GM21515 (cell line): Measurements from ENCODE around the gene FRK.
"Not testable (repeated sequence)": the region's sequence is repeated elsewhere in the genome, so short reads cannot be mapped to it uniquely, and the experiment has no call there.

Experiments used
- ATAC-seq: cut with Tn5 transposase; IDR thresholded peaks from one replicate; pipeline ENCODE4 v1.9.1; 2021; ENCODE audit not compliant: unreplicated experiment

The FRK gene

DNA sequence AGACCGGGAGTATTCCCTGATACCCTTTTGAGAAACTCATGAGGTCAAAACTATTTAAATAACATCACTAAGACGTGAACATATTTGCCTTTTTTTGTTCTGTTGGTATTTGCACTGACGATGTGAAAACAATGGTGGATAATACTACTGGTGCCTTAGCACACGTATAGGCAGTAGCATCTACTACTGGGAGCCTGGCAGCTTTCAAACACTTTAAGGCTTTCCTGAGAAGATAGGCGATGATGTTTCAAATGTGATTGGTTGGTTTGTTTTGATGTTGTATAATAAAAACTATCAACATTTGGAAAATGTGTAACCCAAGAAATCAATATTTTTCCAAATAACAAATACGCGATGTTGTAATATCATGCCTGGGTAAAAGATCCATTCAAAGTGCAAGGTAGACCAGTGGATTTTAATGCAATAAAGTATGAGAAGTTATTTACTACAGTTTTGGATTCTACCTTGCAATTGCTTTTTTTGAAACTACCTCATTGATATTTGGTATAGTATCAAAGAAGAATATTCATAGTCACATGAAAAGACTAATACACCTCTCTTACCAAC, 166.2 kb downstream of the FRK start:
- ATAC-seq, result no peak

- ATAC-seq, result no peak
Measured at GRCh38 chr6:115891750-115892149, 168.9 kb downstream of the FRK start.

- peak; percentile 98 for ATAC-seq
Measured at GRCh38 chr6:115891111-115891669, 169.5 kb downstream of the FRK start.

DNA sequence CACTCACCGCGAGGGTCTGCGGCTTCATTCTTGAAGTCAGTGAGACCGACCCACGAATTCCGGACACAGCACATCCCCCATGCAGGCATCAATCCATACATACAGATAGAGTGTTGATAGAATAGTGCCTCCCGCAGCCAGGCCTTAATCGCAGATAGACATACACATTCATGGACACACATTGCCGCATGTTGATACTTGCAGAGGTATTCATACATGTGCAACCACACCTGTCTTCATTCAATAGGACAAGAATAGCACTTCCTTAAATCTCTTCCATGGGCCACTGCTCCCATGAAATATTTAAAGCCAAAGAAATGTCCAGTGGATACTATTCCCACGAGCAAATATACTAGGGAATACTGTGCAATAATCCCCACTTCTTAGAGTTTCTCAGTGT, 170.5 kb downstream of the FRK start:
- no peak for ATAC-seq

DNA sequence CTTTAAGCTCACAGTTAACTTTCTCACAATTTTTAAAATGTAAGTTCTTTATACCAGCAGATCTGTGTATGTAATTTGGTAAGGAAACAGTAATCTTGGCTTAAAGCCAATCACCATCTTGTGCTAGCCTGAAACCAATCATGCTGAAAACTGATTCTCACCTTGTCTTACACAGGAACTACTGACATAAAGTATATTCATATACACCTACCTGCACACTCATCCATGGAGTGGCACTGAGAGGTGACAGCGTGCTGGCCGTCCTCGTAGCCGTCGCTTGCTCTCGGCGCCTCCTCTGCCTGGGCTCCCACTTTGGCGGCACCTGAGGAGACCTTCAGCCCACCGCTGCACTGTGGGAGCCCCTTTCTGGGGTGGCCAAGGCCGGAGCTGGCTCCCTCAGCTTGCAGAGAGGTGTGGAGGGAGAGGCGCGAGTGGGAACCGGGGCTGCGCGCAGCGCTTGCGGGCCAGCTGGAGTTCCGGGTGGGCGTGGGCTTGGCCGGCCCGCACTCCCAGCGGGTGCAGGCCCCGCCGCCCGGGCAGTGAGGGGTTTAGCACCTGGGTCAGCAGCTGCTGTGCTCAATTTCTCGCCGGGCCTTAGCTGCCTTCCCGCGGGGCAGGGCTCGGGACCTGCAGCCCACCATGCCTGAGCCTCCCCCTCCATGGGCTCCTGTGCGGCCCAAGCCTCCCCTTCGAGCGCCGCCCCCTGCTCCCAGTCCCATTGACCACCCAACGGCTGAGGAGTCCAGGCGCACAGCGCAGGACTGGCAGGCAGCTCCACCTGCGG, 171.8 kb downstream of the FRK start:
- ATAC-seq, result not testable (repeated sequence)

DNA sequence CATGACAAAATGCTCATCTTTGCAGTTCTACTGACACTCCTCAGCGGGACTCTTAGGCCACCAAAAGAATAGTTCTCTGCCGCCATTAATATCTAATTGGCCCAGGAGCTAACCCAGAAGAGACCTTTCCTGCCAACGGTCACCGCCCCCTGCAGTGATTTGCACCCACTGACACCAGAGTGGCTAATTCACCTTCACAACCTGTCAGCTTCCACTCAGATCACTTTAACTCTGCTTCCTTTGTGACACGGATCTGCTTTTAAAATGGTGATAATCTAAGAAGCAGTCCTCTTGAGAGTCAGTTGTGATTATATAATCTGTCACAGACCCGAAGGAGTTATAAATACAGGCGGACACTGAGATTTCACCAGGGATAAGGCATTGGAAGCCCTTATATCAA, 172.8 kb downstream of the FRK start:
- ATAC-seq, result no peak

GRCh38 chr6:115885636-115886366, 174.9 kb downstream of the FRK start:
- peak; percentile 68 for ATAC-seq

DNA sequence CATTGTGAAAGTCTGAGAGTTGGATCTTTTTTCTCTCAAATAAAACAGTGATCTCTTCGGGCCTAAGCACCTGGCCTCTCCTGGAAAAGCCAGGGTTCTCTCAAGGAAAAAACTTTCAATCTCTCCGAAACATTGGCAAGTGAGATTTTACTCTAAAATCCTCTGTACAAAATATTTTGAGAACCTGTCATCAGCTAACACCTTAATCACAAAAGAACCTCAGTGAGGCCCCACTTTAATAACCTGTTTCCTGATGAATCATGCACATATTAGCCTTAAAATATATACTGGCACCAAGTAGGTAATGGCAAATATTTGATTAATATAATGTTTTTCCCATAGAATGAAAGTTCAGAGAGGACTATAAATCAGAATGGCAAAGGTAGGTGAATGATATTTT, 177.9 kb downstream of the FRK start:
- ATAC-seq, result no peak

DNA sequence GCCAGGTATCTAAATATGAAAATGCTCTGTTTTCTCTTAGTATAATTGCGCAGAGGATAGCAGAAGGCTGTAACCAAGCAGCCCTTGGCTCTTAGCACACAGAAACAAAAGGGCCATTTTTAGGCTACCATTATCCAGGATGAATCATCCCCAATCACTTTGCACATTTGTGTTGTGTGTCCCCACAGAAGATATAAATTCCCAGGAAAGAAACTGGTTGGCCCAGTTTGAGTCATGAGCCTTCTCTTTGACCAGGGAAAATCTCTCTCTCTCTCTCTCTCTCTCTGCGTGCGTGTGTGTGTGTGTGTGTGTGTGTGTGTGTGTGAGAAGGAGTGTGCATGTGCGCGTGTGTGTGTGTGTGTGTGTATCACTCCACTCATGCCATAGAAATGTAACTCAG, 178.5 kb downstream of the FRK start:
- ATAC-seq, result no peak
